GM08714 (cell line): Measurements from ENCODE around the gene ADCY9.

Experiments used
- H3K4me3 ChIP-seq: fragments of 200-500 bp; sonication (Bioruptor generic); 2 replicates; pipeline ENCODE4 v1.5.1; 2014; ENCODE audit warnings: mild to moderate bottlenecking, low read length, inconsistent platforms
- ZNF274 ChIP-seq: IDR thresholded peaks from 2 replicates; pipeline ENCODE4 v1.6.1; 2012; ENCODE audit warnings: mild to moderate bottlenecking, low read depth, low read length

ADCY9 gene

DNA sequence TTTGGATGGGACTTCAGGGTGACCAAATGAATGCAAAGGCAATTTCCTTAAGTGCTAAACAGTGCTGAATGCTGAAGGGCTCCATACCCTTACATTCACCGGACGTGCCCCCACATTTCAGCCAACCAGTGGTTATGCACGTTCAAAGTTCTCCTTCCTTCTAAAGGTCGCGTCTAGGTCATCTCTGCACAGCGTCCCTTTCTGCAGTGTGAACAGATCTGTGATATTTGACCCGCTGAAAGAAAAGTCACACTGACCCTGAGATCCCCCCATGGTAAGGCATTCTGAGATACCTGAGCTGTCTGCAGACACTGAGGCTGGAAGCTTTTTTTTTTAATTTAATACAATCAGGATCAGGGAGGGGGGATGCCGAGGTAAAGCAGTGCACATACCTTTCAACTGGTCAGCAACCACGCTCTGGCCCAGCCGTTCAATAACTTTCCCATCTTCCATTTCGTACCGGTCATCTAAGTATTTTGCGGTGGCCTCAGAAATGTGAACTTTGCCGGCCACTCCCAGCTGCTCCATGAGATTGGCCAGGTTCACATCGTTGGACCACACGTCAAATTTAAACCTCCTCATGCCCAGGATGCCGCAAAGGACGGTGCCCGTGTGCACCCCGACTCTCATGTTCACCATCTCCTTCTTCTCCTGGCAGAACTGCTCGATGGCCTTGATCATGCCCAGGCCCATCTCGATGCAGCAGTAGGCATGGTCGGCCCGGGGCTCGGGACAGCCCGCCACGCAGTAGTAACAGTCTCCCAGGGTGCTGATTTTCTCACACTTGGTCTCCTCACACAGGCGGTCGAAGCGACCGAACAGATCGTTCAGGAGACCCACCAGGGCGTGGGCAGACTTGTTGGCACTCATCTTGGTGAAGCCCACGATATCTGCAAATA, 2.6 kb downstream of the ADCY9 start:
- H3K4me3 ChIP-seq: no peak overlapping the region
- TF ChIP-seq ZNF274: no peak

DNA sequence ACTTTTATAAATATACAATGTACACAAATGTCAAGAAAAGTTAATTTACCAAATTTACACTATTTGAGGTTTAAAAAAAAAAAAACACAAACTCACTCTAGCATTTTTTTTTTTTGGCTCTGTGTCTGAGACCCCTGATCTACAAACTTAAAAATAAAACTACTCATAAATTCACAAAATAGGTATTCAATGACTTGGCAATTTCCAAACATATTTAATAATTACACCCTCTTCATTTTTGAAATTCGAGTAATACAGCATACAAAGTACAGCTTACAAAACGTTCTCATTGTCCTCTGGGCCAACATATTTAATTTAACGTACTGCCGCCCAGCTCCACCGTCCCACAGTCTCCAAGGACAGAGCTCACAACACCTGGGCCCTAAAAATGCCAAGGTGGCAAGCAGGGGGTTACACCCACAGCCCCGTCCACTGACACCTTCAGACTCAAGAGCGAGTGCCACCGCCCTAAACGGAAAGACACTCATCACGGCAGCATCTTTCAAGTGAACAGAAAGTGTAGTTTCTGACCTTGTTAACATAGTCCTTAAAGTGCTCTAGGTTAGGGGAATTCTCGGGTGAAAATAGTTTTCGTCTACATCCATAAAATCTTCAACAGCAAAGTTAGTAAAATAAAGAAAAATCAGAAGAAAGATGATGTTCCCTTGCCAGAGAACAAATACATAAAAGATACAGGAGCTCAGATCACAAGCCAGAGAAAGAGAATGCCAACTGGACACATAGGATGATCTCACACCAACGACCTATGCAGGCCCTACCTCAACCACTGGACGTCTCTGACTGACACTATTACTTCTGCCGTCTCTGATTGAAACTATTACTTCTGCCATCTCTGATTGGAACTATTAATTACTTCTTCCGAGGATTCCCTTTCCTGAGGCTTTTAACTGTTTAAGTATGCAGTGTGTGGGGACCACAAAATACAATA, 4.2 kb downstream of the ADCY9 start:
- H3K4me3 ChIP-seq: no peak overlapping the region
- TF ChIP-seq ZNF274: no peak

GRCh38 chr16:4110680-4111079, 5.6 kb downstream of the ADCY9 start:
- no peak for TF ChIP-seq ZNF274
- no peak overlapping the region for H3K4me3 ChIP-seq

- no peak overlapping the region for H3K4me3 ChIP-seq
- no peak for TF ChIP-seq ZNF274
These were observed 6.2 kb downstream of the ADCY9 start for GRCh38 chr16:4110065-4110464.

DNA sequence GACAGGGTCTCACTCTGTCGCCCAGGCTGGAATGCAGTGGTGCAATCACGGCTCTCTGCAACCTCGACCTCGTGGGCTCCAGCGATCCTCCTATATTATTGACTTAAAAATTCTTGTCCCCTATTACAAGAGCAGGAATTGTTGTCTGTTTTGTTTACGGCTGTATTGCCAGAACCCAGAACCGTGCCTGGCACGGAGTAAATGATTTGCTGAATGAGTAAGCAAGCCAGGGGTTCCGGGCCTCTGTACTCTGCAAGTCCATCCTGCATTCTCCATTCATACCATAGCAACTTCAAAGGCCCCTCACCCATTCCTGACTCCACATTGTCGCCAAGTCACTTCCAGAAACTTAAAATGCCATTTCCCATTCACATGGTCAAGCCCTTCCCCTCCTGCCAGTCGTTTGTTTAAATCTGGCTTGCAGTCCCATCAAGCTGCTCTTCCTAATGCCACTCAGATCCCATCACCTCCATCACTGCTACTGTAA, 6.9 kb downstream of the ADCY9 start:
- no peak overlapping the region for H3K4me3 ChIP-seq
- no peak for TF ChIP-seq ZNF274

GRCh38 chr16:4106516-4106915, 9.7 kb downstream of the ADCY9 start:
- no peak overlapping the region for H3K4me3 ChIP-seq
- TF ChIP-seq ZNF274: no peak

DNA sequence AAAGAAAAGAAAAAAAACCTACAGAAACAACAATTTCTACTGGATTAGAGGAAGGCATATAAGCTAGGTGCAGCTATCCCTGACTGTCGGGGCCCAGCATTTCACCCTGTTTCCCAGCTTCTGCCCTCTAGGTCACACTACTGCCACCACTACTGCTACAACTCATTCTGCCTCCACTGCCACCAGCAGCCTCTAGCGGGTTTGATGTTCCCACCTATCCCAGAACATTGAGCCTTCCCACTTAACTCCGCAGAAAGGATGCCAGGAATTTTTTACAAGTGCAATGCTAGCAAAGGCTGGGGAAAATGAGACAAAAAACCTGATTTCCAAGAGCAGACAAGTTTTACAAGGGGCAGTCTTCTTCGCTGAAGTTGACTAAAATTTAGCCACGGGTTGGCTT, 10.4 kb downstream of the ADCY9 start:
- no peak for TF ChIP-seq ZNF274
- H3K4me3 ChIP-seq: no peak overlapping the region

GRCh38 chr16:4103745-4104144, 12.5 kb downstream of the ADCY9 start:
- no peak overlapping the region for H3K4me3 ChIP-seq
- no peak for TF ChIP-seq ZNF274

DNA sequence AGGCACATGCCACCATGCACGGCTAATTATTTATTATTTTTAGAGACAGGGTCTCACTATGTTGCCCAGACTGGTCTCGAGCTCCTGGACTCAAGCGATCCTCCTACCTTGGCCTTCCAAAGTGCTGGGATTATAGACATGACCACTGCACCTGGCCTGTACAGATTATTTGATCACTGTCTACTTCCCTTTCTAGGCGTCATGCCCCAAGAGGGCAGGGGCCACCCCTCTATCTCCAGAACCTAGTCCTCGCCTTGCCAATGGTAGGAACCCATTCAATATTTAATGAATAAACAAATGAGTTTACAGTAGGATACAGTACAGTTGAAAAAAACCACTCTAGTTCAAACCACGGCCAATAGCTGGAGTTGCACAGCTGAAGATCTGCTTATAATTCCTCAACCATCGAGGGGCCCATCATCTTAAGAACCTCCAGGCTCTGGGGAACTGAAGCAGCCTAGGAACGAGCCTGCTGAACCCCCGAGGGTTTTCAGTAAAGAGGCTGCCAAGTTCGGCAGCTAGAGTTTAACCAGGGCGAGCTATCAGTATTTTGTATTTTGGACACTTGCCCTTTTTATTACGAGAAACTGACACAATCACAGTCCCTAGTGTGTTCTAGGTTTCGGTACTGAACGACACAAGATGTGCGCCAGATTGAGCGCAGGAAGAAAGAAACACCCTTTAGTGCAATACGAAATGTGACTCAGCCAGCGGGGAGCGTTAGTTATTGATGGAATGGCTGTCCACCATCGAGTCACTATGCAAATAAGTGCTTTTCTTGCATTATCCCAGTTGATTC, 14.6 kb downstream of the ADCY9 start:
- no peak for TF ChIP-seq ZNF274
- H3K4me3 ChIP-seq: no peak overlapping the region

GRCh38 chr16:4098501-4098900, 17.7 kb downstream of the ADCY9 start:
- TF ChIP-seq ZNF274: no peak
- H3K4me3 ChIP-seq: no peak overlapping the region

DNA sequence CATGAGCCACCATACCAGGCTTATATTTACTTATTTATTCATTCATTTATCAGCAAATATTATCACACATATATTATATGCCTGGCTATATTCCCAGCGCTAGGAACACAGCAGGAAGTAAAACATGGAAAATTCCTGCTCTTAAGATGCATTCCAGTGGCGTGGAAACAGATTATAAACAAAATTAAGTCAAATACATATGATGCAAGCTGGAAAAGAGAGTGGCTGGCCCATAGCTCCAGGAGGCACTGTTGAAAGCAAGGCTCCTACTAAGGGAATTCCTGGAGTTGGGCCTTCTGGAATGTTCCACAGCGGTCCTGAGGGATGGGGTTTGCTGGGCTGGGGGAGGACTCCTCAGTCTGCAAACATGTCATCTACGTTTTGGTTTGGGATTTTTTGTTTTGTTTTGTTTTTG, 18.4 kb downstream of the ADCY9 start:
- no peak overlapping the region for H3K4me3 ChIP-seq

GRCh38 chr16:4096509-4096908, 19.7 kb downstream of the ADCY9 start:
- no peak for TF ChIP-seq ZNF274
- H3K4me3 ChIP-seq: no peak overlapping the region

More for the DNA sequence above, 18.4 kb downstream of the ADCY9 start:
- no peak for TF ChIP-seq ZNF274

DNA sequence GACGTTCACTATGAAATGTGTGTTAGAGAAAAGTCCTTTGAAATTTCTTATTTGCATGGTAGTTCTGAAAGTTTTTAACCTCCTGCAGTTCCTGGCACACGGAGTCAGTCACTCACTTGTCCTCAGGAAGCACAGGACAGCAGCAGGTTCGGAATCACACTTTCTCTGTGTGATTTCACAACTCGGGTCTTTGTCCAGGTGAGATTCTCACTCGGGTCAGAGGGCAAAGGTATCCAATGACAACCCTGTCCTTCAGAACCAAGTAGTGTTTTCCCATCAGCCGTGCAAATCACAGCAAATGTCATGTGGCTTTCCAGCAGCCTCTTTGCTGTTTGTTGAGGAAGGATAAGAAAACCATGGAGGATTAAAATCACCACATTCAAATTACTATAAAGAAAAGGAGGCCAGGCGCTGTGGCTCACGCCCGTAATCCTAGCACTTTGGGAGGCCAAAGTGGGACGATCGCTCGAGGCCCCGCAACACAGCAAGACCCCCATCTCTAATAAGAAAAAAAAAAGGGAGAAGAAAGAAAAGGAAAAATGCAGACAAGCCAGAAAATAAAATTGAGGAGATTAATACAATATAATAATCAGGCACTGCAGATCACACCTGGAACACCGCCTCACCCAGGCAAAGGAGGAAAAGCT, 22.0 kb downstream of the ADCY9 start:
- no peak overlapping the region for H3K4me3 ChIP-seq
- TF ChIP-seq ZNF274: no peak
